DND-41 (cell line): ENCODE data around the gene TTPAL.

ENCODE experiments used
- EZH2 ChIP-seq: IDR thresholded peaks from 3 replicates; pipeline ENCODE4 v1.6.1; 2012; ENCODE audit warnings: borderline replicate concordance, low read depth, mild to moderate bottlenecking, moderate library complexity, low read length, inconsistent platforms; ENCODE audit not compliant: severe bottlenecking
- TF ChIP-seq, protein P1 (sequence below): IDR thresholded peaks from 2 replicates; pipeline ENCODE4 v1.5.1; 2012; ENCODE audit warnings: borderline replicate concordance, low read length, moderate library complexity, mild to moderate bottlenecking; ENCODE audit not compliant: poor library complexity, severe bottlenecking; ENCODE audit errors: extremely low read depth

GRCh38 chr20:44429419-44430269, 46.0 kb upstream of the TTPAL start:
- TF ChIP-seq, protein P1, sequence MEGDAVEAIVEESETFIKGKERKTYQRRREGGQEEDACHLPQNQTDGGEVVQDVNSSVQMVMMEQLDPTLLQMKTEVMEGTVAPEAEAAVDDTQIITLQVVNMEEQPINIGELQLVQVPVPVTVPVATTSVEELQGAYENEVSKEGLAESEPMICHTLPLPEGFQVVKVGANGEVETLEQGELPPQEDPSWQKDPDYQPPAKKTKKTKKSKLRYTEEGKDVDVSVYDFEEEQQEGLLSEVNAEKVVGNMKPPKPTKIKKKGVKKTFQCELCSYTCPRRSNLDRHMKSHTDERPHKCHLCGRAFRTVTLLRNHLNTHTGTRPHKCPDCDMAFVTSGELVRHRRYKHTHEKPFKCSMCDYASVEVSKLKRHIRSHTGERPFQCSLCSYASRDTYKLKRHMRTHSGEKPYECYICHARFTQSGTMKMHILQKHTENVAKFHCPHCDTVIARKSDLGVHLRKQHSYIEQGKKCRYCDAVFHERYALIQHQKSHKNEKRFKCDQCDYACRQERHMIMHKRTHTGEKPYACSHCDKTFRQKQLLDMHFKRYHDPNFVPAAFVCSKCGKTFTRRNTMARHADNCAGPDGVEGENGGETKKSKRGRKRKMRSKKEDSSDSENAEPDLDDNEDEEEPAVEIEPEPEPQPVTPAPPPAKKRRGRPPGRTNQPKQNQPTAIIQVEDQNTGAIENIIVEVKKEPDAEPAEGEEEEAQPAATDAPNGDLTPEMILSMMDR: no peak
- no peak for TF ChIP-seq EZH2
